ENCODE measurements around the gene SMAD1.
"Not testable (repeated sequence)": the region's sequence is repeated elsewhere in the genome, so short reads cannot be mapped to it uniquely, and the experiment has no call there.

Gene SMAD1

DNA sequence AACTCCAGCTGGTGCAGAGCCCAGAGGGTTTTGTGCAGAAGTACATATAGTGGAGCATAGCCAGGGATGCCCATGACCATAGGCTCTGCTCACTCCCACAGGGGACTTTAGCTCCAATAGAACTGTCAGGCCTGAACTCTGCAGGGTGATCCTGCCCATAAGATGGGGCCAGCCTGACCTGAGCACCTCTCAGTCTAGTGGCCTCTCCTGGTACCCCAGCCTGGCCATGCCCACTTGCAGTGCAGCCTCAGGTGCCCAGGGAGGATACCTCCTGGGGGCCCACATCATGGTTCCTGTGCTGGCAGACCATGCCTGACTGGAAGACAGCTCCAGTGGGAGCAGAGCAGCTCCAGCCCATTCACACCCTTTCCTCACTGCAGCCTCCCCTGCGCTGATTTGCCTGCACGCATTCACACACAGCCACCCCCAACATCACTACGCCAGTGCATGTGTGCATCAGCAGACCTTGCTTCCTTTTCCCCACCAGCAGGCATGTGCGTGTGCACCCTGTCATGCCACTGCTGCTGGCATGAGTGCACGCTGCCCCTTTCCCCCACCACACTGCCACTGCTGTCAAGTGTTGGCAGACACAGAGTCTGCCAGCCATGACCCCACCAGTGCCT is 84.5 kb downstream of the SMAD1 start:
- DNase-seq, result no peak

DNA sequence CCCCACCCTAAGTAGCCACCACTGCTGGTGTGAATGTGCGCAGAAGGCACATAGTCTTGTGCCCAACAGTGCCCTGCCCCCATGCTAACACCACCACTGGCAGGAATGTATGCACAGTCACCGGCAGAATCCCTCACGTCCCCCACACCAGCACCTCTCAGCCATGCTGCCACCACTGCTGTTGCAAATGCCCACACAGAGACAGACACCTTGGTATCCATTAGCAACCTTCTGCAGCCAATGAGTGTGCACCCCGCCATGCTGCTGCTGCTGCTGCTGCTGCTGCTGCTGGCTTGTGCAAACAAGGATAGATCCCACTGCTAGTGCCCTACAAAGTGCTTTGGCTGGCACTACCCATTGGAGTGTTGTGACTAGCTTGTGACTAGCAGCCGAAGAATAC is 85.1 kb downstream of the SMAD1 start:
- no peak for DNase-seq

DNA sequence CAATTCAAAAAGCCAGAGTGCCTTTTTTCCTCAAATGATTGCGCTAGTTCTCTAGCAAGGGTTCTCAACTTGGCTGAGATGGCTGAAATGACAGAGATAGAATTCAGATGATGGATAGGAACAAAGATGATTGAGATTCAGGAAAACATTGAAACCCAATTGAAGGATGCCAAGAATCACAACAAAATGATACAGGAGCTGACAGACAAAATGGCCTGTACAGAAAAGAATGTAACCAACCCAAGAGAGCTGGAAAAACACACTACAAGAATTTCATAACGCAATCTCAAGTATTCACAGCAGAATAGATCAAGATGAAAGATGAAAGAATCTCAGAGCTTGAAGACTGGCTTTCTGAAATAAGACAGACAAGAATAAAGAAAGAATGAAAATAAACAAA is 85.9 kb downstream of the SMAD1 start:
- no peak for DNase-seq

GRCh38 chr4:145574546-145574945 is 92.9 kb downstream of the SMAD1 start:
- not testable (repeated sequence) for DNase-seq

- DNase-seq, result no peak
These were observed 99.3 kb downstream of the SMAD1 start for GRCh38 chr4:145580906-145581305.

GRCh38 chr4:145583191-145584055 is 101.8 kb downstream of the SMAD1 start:
- no peak for DNase-seq

DNA sequence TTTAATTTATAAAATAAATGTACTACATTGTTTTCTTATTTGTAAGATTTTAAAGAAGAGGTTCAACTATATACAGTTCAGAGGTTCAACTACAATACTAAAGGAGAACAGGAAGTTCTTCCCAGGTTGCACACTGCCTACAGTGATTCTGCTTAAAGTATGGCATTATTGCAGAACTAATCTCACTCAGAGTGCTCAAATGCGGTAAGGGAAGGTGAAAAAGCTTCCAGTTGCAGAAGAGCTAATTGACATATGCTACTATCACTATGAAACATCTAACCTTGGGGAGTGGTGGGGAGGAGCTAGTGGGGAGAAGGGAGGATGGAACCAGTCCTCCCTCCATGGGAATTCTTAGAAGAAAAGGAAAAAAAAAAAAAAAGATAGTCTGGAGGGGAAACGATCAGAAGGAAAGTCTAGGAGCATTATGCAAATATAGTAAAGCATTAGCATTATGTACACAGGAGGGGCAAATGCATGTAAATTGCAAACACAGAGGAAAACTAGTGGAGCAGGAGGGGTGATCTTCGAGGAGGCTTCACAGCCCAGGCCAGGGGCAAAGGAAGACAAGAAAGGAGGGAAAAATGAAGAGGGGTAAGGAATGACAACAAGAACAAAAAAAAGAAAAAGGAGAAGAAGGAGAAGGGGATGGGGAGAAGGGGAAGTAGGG is 105.6 kb downstream of the SMAD1 start:
- no peak for DNase-seq

DNA sequence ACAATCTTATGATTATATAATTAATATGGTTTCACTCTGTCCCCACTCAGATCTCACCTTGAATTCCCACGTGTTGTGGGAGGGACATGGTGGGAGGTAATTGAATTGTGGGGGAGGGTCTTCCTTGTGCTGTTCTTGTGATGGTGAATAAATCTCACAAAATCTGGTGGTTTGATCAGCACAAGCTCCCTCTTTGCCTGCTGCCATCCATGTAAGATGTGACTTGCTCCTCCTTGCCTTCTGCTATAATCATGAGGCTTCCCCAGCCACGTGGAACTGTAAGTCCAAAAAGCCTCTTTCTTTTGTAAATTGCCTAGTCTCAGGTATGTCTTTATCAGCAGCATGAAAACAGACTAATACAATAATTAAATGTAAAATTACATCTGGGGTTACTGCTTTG is 107.7 kb downstream of the SMAD1 start:
- DNase-seq, result not testable (repeated sequence)

GRCh38 chr4:145589916-145590702 is 108.5 kb downstream of the SMAD1 start:
- DNase-seq, result no peak

GRCh38 chr4:145602129-145602760 is 120.6 kb downstream of the SMAD1 start:
- DNase-seq, result no peak

- no peak for DNase-seq
These were observed 124.3 kb downstream of the SMAD1 start for GRCh38 chr4:145605941-145606340.
